IMR-90 (cell line): ENCODE data around the gene ASB13. TPM values are rescaled to one million over a fixed set of nuclear protein-coding genes. Genes with fewer than 3 reads are reported as not detected.

Source experiments
- ATAC-seq: fragments of 200-7000 bp; cut with Tn5 transposase; 2 replicates; pipeline ENCODE4 v1.9.1; 2020; ENCODE audit warnings: low read depth, mild to moderate bottlenecking, moderate library complexity
- BruUV-seq: library from RNA; stranded (reverse); fragments of 400-500 nt; replicated peaks from 2 replicates; lab custom pipeline; 2021; lab: Mats Ljungman, UMichigan
- CTCF ChIA-PET: fragments of 300-600 bp; formaldehyde crosslinking; extraction: SDS; loops from one replicate; lab custom pipeline; 2021; ENCODE audit warnings: antibody characterized with exemption; lab: Yijun Ruan, JAX
- POLR2A ChIA-PET: fragments of 300-600 bp; sonication (Branson Sonifier 250); formaldehyde crosslinking; loops from one replicate; lab custom pipeline; 2022; ENCODE audit warnings: antibody characterized with exemption; ENCODE audit not compliant: unreplicated experiment; lab: Charles Lee
- DNase-seq: peaks from one replicate; pipeline ENCODE4 v3.0.0; 2013
- H2AFZ ChIP-seq: replicated peaks from 2 replicates; pipeline ENCODE3; 2013; ENCODE audit warnings: low read length, mild to moderate bottlenecking; ENCODE audit not compliant: poor library complexity
- H2AK5ac ChIP-seq: 2 replicates; pipeline ENCODE4 v1.6.1; 2013; ENCODE audit warnings: low read depth, low read length, inconsistent platforms
- H2AK9ac ChIP-seq: replicated peaks from 2 replicates; pipeline ENCODE3; 2013; ENCODE audit warnings: mild to moderate bottlenecking, low read depth, low read length, moderate library complexity; ENCODE audit not compliant: poor library complexity
- H2BK120ac ChIP-seq: 2 replicates; pipeline ENCODE4 v1.6.1; 2013; ENCODE audit warnings: low read depth, low read length, inconsistent platforms
- H2BK15ac ChIP-seq: 3 replicates; pipeline ENCODE4 v1.6.1; 2013; ENCODE audit warnings: low read depth, low read length, inconsistent platforms
- H2BK20ac ChIP-seq: 2 replicates; pipeline ENCODE4 v1.6.1; 2013; ENCODE audit warnings: low read depth, mild to moderate bottlenecking, inconsistent platforms, low read length, moderate library complexity
- H2BK5ac ChIP-seq: 2 replicates; pipeline ENCODE4 v1.6.1; 2013; ENCODE audit warnings: mild to moderate bottlenecking, low read depth, low read length, inconsistent platforms; ENCODE audit not compliant: poor library complexity, severe bottlenecking
- H3K14ac ChIP-seq: replicated peaks from 2 replicates; pipeline ENCODE4 v1.6.1; 2013; ENCODE audit warnings: low read depth, low read length, inconsistent platforms
- H3K18ac ChIP-seq: 2 replicates; pipeline ENCODE4 v1.6.1; 2013; ENCODE audit warnings: low read depth, low read length, control low read depth
- H3K23ac ChIP-seq: 2 replicates; pipeline ENCODE4 v1.6.1; 2013; ENCODE audit warnings: low read depth, low read length, inconsistent platforms
- H3K27ac ChIP-seq: 2 replicates; pipeline ENCODE4 v1.5.1; 2013; ENCODE audit warnings: mild to moderate bottlenecking, control low read depth, low read length; ENCODE audit not compliant: insufficient read depth
- H3K27me3 ChIP-seq: 2 replicates; pipeline ENCODE4 v1.6.1; 2013; ENCODE audit warnings: low read length; ENCODE audit not compliant: control insufficient read depth, insufficient read depth
- H3K36me3 ChIP-seq: 2 replicates; pipeline ENCODE4 v1.6.1; 2013; ENCODE audit warnings: low read length, mixed read lengths; ENCODE audit not compliant: control insufficient read depth, insufficient read depth
- H3K4ac ChIP-seq: 2 replicates; pipeline ENCODE4 v1.6.1; 2013; ENCODE audit warnings: low read depth, low read length, inconsistent platforms
- H3K4me1 ChIP-seq: 2 replicates; pipeline ENCODE4 v1.6.1; 2013; ENCODE audit warnings: low read length, mixed read lengths; ENCODE audit not compliant: control insufficient read depth, insufficient read depth
- H3K4me2 ChIP-seq: 2 replicates; pipeline ENCODE4 v1.6.1; 2013; ENCODE audit warnings: low read depth, mild to moderate bottlenecking, control low read depth, low read length, moderate library complexity
- H3K4me3 ChIP-seq: 2 replicates; pipeline ENCODE4 v1.5.1; 2013; ENCODE audit warnings: low read depth, mild to moderate bottlenecking, control low read depth, low read length, moderate library complexity; ENCODE audit not compliant: insufficient read depth
- H3K56ac ChIP-seq: 2 replicates; pipeline ENCODE4 v1.6.1; 2013; ENCODE audit warnings: low read length, inconsistent platforms; ENCODE audit not compliant: insufficient read depth; ENCODE audit errors: extremely low read depth
- H3K79me1 ChIP-seq, 2 experiments: 2 replicates each; pipeline ENCODE4 v1.6.1; 2013; ENCODE audit warnings: low read length in 2 of 2, inconsistent platforms in 1 of 2, low read depth in 1 of 2
- H3K9ac ChIP-seq: 2 replicates; pipeline ENCODE4 v1.6.1; 2013; ENCODE audit warnings: low read depth, low read length, control low read depth
- H3K9me1 ChIP-seq: 2 replicates; pipeline ENCODE4 v1.6.1; 2013; ENCODE audit warnings: low read length, inconsistent platforms; ENCODE audit not compliant: insufficient read depth
- H3K9me3 ChIP-seq: 2 replicates; pipeline ENCODE4 v1.6.1; 2013; ENCODE audit warnings: low read length; ENCODE audit not compliant: control insufficient read depth, insufficient read depth
- H4K20me1 ChIP-seq: 2 replicates; pipeline ENCODE4 v1.6.1; 2013; ENCODE audit warnings: low read length, inconsistent platforms; ENCODE audit not compliant: insufficient read depth
- H4K5ac ChIP-seq: 2 replicates; pipeline ENCODE4 v1.6.1; 2013; ENCODE audit warnings: mild to moderate bottlenecking, low read depth, low read length, control low read depth
- H4K8ac ChIP-seq, 2 experiments: 2 replicates each; pipeline ENCODE4 v1.6.1; 2013; ENCODE audit warnings: low read depth in 2 of 2, low read length in 2 of 2, control low read depth in 1 of 2, inconsistent platforms in 1 of 2
- H4K91ac ChIP-seq: 2 replicates; pipeline ENCODE4 v1.6.1; 2013; ENCODE audit warnings: low read depth, low read length, inconsistent platforms; ENCODE audit not compliant: insufficient read depth
- CEBPB ChIP-seq: IDR thresholded peaks from 2 replicates; pipeline ENCODE4 v1.6.1; 2012; ENCODE audit warnings: low read depth, low read length, improper control_type of control experiment
- CTCF ChIP-seq: conservative IDR thresholded peaks from 2 replicates; pipeline ENCODE4 v1.5.1; 2012; ENCODE audit warnings: mild to moderate bottlenecking, low read depth, low read length, improper control_type of control experiment
- ELK1 ChIP-seq: fragments of 150-350 bp; IDR thresholded peaks from 2 replicates; pipeline ENCODE4 v1.6.1; 2016; ENCODE audit warnings: low read depth, mild to moderate bottlenecking, low read length, moderate library complexity, borderline replicate concordance
- FOS ChIP-seq: fragments of 150-350 bp; IDR thresholded peaks from 2 replicates; pipeline ENCODE4 v1.6.1; 2016; ENCODE audit warnings: low read depth, low read length
- POLR2A ChIP-seq: IDR thresholded peaks from 2 replicates; pipeline ENCODE4 v1.6.1; 2012; ENCODE audit warnings: mild to moderate bottlenecking, low read depth, low read length
- RAD21 ChIP-seq: IDR thresholded peaks from 2 replicates; pipeline ENCODE4 v1.6.1; 2012; ENCODE audit warnings: low read length, improper control_type of control experiment
- USF2 ChIP-seq: fragments of 150-350 bp; IDR thresholded peaks from 2 replicates; pipeline ENCODE4 v1.6.1; 2017; ENCODE audit warnings: mild to moderate bottlenecking, antibody characterized with exemption, low read length, low read depth
- WGBS, 2 experiments: methylation state at CpG; one replicate each; pipeline versions ENCODE4 v1.1.5 to v1.1.7; 2013; ENCODE audit warnings: missing lambda C conversion rate in 2 of 2; ENCODE audit not compliant: insufficient read length in 1 of 2; ENCODE audit errors: extremely low coverage in 2 of 2; 5-methylcytosine and 5-hydroxymethylcytosine counted together
- dilution Hi-C: fragments of 300-500 bp; cut with HindIII; formaldehyde crosslinking; loops from one replicate; pipeline ENCODE4 v1.14.3; 2018; ENCODE audit warnings: low sequenced_read_pairs; ENCODE audit not compliant: unreplicated experiment
- in situ Hi-C: fragments of 300-500 bp; cut with MboI; formaldehyde crosslinking; loops from 3 replicates; pipeline ENCODE4 v1.14.3; 2019; ENCODE audit warnings: low sequenced_read_pairs, inconsistent platforms, mixed read lengths
- intact Hi-C: fragments of 100-400 bp; cut with micrococcal nuclease; formaldehyde crosslinking; loops from 2 replicates; pipeline ENCODE4 v1.10.0; 2022
- polyA plus RNA-seq, 3 experiments: library from polyadenylated mRNA; depleted of rRNA; stranded (reverse); fragments of >200 nt; gene quantifications; 2 replicates each; pipeline ENCODE4 v1.2.3, GENCODE V29; 2012; ENCODE audit warnings: low replicate concordance in 1 of 3
- total RNA-seq: library from RNA; depleted of rRNA; stranded (reverse); fragments of >200 nt; gene quantifications from 2 replicates; pipeline ENCODE4 v1.2.3, GENCODE V29; 2012

Gene ASB13
- total and polyA plus RNA-seq, 2 of the 4 experiments (the other 2 are of a cell fraction), result 4.6 to 6.3 TPM

GRCh38 chr10:5640036-5640435 lies 26.4 kb downstream of the ASB13 start:
- ChIA-PET CTCF (no interaction called here), POLR2A (no interaction called here)
- intact Hi-C loops, result no loop called here

More at GRCh38 chr10:5640036-5640435, 26.4 kb downstream of the ASB13 start:
- Histone ChIP-seq H3K18ac (no peak overlapping the region), H3K27ac (no peak overlapping the region), H2BK15ac (no peak overlapping the region), H2AK5ac (no peak overlapping the region), H2AFZ (no peak overlapping the region), H4K20me1 (no peaks in the 10 kb centered on the region), H3K4me1 (no peaks in the 10 kb centered on the region), H2AK9ac (no peak overlapping the region), H2BK120ac (no peak overlapping the region), H3K4me2 (no peak overlapping the region), H3K4me3 (no peak overlapping the region), H3K23ac (no peak overlapping the region), H2BK5ac (no peak overlapping the region), H3K9me1 (no peaks in the 10 kb centered on the region), H4K91ac (no peak overlapping the region), H3K56ac (no peak overlapping the region), H2BK20ac (no peak overlapping the region), H3K27me3 (no peaks in the 10 kb centered on the region), H4K8ac (no peak overlapping the region), H3K9ac (no peak overlapping the region), H3K9me3 (no peaks in the 10 kb centered on the region), H3K4ac (no peak overlapping the region), H3K14ac (no peak overlapping the region), H3K36me3 (peaks cover 25% of the 10 kb centered on the region), H4K5ac (no peak overlapping the region), H3K79me1 (no peaks in the 10 kb centered on the region)
- in situ Hi-C loops, result no loop called here
- dilution Hi-C loops, result no loop called here
- TF ChIP-seq USF2 (no peak), CEBPB (no peak), FOS (no peak), RAD21 (no peak), CTCF (no peak), POLR2A (no peak), ELK1 (no peak)
- no TSS peak for BruUV-seq
- ATAC-seq, result no peak
- 98% methylated on average over 7 of the region's 12 CpGs; no CpG with 5 or more reads in 1 of the 2 experiments for WGBS, 2 experiments
- DNase-seq, result no peak
